ENCODE measurements around the gene NPTX2. TPM values are rescaled to one million over a fixed set of nuclear protein-coding genes. Genes with fewer than 3 reads are reported as not detected.
"Not testable (repeated sequence)": the region's sequence is repeated elsewhere in the genome, so short reads cannot be mapped to it uniquely, and the experiment has no call there.

NPTX2 gene
- total and polyA plus RNA-seq, 2 donors from 2014 or later: 0.26 to 2.0 TPM

GRCh38 chr7:98569691-98570337, 47.3 kb upstream of the NPTX2 start:
- intact Hi-C loops (cut with DNase I): no loop called here
- DNase-seq: no peak
- FAIRE-seq: no peak
- H3K4me1 ChIP-seq (ENCODE audit: control insufficient read depth in 2 of 3, insufficient read depth in 2 of 3, low read depth in 1 of 3, low read length in 3 of 3): no peaks in the 10 kb centered on the region
- no peak overlapping the region for H3K27ac ChIP-seq (ENCODE audit: low read depth in 2 of 2, low read length in 2 of 2)
- H3K36me3 ChIP-seq (ENCODE audit: control insufficient read depth in 2 of 3, insufficient read depth in 3 of 3, low read length in 3 of 3): no peaks in the 10 kb centered on the region
- no peak overlapping the region for H3K4me3 ChIP-seq (ENCODE audit: low read length in 3 of 3)
- no peaks in the 10 kb centered on the region for H3K27me3 ChIP-seq (ENCODE audit: control insufficient read depth, insufficient read depth, low read length)
- TF ChIP-seq, protein P1, sequence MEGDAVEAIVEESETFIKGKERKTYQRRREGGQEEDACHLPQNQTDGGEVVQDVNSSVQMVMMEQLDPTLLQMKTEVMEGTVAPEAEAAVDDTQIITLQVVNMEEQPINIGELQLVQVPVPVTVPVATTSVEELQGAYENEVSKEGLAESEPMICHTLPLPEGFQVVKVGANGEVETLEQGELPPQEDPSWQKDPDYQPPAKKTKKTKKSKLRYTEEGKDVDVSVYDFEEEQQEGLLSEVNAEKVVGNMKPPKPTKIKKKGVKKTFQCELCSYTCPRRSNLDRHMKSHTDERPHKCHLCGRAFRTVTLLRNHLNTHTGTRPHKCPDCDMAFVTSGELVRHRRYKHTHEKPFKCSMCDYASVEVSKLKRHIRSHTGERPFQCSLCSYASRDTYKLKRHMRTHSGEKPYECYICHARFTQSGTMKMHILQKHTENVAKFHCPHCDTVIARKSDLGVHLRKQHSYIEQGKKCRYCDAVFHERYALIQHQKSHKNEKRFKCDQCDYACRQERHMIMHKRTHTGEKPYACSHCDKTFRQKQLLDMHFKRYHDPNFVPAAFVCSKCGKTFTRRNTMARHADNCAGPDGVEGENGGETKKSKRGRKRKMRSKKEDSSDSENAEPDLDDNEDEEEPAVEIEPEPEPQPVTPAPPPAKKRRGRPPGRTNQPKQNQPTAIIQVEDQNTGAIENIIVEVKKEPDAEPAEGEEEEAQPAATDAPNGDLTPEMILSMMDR (IDR thresholded peaks at IDR 0.05; ENCODE audit: borderline replicate concordance, extremely low read depth, insufficient read depth): no peak
- H3K9ac ChIP-seq (ENCODE audit: low read length in 3 of 3): no peak overlapping the region
- peaks cover 0 to 2% (median 0%) of the 10 kb centered on the region in 3 donors for H3K9me3 ChIP-seq (ENCODE audit: control insufficient read depth in 2 of 3, insufficient read depth in 1 of 3, low read length in 3 of 3)

- Histone ChIP-seq H3K27me3 (ENCODE audit: control insufficient read depth, insufficient read depth, low read length) (no peaks in the 10 kb centered on the region), H3K9me3 (ENCODE audit: control insufficient read depth in 2 of 3, insufficient read depth in 1 of 3, low read length in 3 of 3) (peaks cover 0 to 7% (median 2%) of the 10 kb centered on the region in 3 donors), H3K27ac (ENCODE audit: low read depth in 2 of 2, low read length in 2 of 2) (no peak overlapping the region), H3K4me3 (ENCODE audit: low read length in 3 of 3) (no peak overlapping the region), H3K9ac (ENCODE audit: low read length in 3 of 3) (no peak overlapping the region), H3K4me1 (ENCODE audit: control insufficient read depth in 2 of 3, insufficient read depth in 2 of 3, low read depth in 1 of 3, low read length in 3 of 3) (no peaks in the 10 kb centered on the region), H3K36me3 (ENCODE audit: control insufficient read depth in 2 of 3, insufficient read depth in 3 of 3, low read length in 3 of 3) (no peaks in the 10 kb centered on the region)
- TF ChIP-seq, protein P1 (IDR thresholded peaks at IDR 0.05; ENCODE audit: borderline replicate concordance, extremely low read depth, insufficient read depth): no peak
- intact Hi-C loops (cut with DNase I): no loop called here
- DNase-seq: no peak
- FAIRE-seq: no peak
Measured at GRCh38 chr7:98571006-98571405, 46.1 kb upstream of the NPTX2 start.

GRCh38 chr7:98571986-98572385, 45.1 kb upstream of the NPTX2 start:
- TF ChIP-seq, protein P1 (IDR thresholded peaks at IDR 0.05; ENCODE audit: borderline replicate concordance, extremely low read depth, insufficient read depth): no peak
- intact Hi-C loops (cut with DNase I): no loop called here
- DNase-seq (no peak), FAIRE-seq (no peak)
- H3K27ac ChIP-seq (ENCODE audit: low read depth in 2 of 2, low read length in 2 of 2): no peak overlapping the region
- H3K9me3 ChIP-seq (ENCODE audit: control insufficient read depth in 2 of 3, insufficient read depth in 1 of 3, low read length in 3 of 3): peaks cover 0 to 10% (median 4%) of the 10 kb centered on the region in 3 donors
- H3K27me3 ChIP-seq (ENCODE audit: control insufficient read depth, insufficient read depth, low read length): no peaks in the 10 kb centered on the region
- no peaks in the 10 kb centered on the region for H3K36me3 ChIP-seq (ENCODE audit: control insufficient read depth in 2 of 3, insufficient read depth in 3 of 3, low read length in 3 of 3)
- H3K9ac ChIP-seq (ENCODE audit: low read length in 3 of 3): no peak overlapping the region
- H3K4me1 ChIP-seq (ENCODE audit: control insufficient read depth in 2 of 3, insufficient read depth in 2 of 3, low read depth in 1 of 3, low read length in 3 of 3): no peaks in the 10 kb centered on the region
- H3K4me3 ChIP-seq (ENCODE audit: low read length in 3 of 3): no peak overlapping the region

- intact Hi-C loops (cut with DNase I); FAIRE-seq; H3K4me3 ChIP-seq (ENCODE audit: low read length in 3 of 3); H3K4me1 ChIP-seq (ENCODE audit: control insufficient read depth in 2 of 3, insufficient read depth in 2 of 3, low read depth in 1 of 3, low read length in 3 of 3); DNase-seq; H3K27ac ChIP-seq (ENCODE audit: low read depth in 2 of 2, low read length in 2 of 2); H3K36me3 ChIP-seq (ENCODE audit: control insufficient read depth in 2 of 3, insufficient read depth in 3 of 3, low read length in 3 of 3); H3K9ac ChIP-seq (ENCODE audit: low read length in 3 of 3); H3K27me3 ChIP-seq (ENCODE audit: control insufficient read depth, insufficient read depth, low read length): not testable (repeated sequence)
- H3K9me3 ChIP-seq (ENCODE audit: control insufficient read depth in 2 of 3, insufficient read depth in 1 of 3, low read length in 3 of 3): peaks cover 0 to 10% (median 4%) of the 10 kb centered on the region in 3 donors
Measured at GRCh38 chr7:98572716-98573115, 44.4 kb upstream of the NPTX2 start.

Data from kidney (tissue), 14 donors.